GM08714 (cell line): ENCODE results near the gene GALNTL6.
"Not testable (repeated sequence)": the region's sequence is repeated elsewhere in the genome, so short reads cannot be mapped to it uniquely, and the experiment has no call there.

Source experiments
- H3K4me3 ChIP-seq: fragments of 200-500 bp; sonication (Bioruptor generic); 2 replicates; pipeline ENCODE4 v1.5.1; 2014; ENCODE audit warnings: mild to moderate bottlenecking, low read length, inconsistent platforms
- ZNF274 ChIP-seq: IDR thresholded peaks from 2 replicates; pipeline ENCODE4 v1.6.1; 2012; ENCODE audit warnings: mild to moderate bottlenecking, low read depth, low read length

Gene GALNTL6

DNA sequence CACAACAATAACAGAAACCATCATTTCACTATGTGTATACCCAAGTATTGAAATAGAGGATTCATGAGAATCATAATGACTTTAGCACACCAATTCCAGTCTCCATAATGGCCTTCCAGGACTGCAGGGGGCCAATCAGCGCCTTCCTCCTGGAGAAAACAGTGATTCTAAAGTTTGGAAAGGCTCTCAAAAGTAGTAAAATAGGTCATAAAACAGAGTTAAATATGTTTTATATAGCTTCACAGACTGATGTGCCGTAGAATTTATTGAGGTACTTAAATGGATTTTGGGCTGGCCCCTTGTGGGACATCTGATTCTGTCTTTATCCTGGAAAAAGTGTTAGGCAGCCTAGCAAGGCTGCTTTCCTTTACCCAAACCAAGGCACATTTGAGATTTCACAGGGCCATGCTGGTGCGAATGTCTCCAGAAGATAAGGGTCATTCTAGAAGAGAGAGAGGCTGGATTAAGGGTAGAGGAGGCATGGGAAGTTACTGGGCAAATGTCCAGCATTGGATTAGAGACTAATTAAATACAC lies 543.9 kb downstream of the GALNTL6 start:
- no peak for TF ChIP-seq ZNF274
- no peak overlapping the region for H3K4me3 ChIP-seq

DNA sequence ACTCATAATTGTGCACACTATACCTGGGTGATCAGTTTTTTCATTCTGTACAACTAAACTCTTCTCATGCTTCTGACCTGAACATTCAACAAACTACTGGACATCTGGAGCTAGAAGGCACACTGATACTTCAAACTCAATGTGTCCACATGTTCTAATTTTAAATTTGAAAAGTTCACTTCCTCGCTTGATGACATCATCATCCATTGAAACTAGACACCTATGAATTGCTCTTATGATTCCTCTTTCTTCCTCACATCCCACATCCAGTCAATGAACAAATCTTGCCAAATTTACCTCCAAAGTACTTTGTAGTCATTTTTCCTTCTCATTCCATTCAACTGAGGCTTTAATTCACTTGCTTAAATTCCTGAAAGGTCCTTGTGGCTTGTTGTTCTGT lies 549.4 kb downstream of the GALNTL6 start:
- no peak overlapping the region for H3K4me3 ChIP-seq
- TF ChIP-seq ZNF274: no peak

DNA sequence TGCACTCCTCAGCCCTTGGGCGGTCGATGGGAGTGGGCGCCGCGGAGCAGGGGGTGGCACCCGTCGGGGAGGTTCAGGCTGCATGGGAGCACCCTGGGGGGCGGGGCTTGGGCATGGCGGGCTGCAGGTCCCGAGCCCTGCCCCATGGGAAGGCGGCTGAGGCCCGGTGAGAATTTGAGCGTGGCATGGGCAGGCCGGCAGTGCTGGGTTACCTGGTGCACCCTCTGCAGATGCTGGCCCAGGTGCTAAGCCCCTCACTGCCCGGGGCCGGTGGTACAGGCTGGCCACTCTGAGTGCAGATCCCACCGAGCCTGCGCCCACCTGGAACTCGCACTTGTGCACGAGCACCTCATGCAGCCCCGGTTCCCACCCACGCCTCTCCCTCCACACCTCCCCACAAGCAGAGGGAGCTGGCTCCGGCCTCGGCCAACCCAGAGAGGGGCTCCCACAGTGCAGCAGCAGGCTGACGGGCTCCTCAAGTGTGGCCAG lies 556.3 kb downstream of the GALNTL6 start:
- H3K4me3 ChIP-seq: no peak overlapping the region
- TF ChIP-seq ZNF274: no peak

DNA sequence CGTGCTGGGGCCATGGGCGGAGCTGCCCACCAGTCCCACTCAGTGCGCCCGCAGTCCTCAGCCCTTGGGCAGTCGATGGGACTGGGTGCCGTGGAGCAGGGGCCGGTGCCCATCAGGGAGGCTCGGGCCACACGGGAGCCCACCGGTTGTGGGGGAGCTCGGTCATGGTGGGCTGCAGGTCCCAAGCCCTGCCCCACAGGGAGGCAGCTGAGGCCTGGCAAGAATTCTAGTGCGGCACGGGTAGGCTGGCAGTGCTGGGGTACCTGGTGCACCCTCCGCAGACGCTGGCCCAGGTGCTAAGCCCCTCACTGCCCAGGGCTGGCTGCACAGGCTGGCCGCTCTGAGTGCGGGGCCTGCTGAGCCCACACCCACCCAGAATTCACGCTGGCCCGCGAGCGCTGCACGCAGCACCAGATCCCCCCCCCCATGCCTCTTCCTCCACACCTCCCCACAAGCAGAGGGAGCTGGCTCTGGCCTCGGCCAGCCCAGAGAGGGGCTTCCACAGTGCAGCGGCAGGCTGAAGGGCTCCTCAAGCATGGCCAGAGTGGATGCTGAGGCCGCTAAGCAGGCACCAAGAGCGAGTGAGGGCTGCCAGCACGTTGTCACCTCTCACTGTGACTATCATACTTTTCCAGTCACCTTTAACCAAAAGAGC lies 564.4 kb downstream of the GALNTL6 start:
- no peak overlapping the region for H3K4me3 ChIP-seq
- TF ChIP-seq ZNF274: no peak

DNA sequence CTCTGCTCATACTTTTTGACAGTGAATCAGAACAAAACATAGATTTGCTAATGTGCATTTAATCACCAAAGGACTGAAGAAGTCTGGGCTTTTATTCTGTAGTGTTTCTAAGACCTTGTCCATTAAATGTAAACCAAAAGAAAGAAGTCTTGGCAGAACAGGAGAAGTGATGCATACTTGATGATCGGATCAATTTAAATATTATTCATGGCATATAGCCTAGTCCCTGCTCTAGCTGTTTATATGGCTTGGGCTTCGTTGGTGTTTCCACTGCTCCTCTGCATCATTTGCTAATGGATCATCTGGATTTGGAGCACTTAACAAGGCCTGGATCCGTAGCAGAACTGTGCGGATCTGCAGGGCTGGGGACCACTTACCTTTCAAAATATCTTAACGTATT lies 566.6 kb downstream of the GALNTL6 start:
- no peak overlapping the region for H3K4me3 ChIP-seq
- TF ChIP-seq ZNF274: no peak

DNA sequence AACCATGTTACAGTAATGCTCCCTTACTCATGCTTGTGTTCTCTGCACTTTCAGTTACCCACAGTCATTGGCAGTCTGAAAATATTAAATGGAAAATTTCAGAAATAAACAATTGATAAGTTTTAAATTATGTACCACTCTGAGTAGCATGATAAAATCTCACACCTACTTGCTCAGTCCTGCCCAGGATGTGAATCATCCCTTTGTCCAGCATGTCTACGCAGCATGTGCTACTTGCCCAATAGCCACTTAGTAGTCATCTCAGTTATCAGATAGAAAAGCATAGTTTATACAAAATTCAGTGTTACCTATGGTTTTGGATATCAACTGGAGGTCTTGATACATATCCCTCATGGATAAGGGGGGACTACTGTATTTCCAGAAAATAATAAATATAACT lies 577.1 kb downstream of the GALNTL6 start:
- TF ChIP-seq ZNF274: no peak
- H3K4me3 ChIP-seq: no peak overlapping the region

DNA sequence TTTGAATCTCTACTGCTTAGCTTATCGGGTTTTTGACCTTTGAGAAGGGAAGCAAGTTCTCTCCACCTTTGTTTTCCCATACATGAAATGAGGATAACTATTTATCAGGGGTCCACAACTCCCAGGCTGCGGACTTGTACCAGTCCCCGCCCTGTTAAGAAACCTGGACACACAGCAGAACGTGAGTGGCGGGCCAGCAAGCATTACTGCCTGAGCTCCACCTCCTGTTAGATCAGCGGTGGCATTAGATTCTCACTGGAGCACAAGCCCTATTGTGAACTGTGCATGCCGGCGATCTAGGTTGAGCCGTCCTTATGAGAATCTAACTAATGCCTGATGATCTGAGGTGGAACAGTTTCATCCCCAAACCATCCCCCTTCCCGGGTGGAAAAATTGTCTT lies 579.5 kb downstream of the GALNTL6 start:
- TF ChIP-seq ZNF274: no peak
- no peak overlapping the region for H3K4me3 ChIP-seq

DNA sequence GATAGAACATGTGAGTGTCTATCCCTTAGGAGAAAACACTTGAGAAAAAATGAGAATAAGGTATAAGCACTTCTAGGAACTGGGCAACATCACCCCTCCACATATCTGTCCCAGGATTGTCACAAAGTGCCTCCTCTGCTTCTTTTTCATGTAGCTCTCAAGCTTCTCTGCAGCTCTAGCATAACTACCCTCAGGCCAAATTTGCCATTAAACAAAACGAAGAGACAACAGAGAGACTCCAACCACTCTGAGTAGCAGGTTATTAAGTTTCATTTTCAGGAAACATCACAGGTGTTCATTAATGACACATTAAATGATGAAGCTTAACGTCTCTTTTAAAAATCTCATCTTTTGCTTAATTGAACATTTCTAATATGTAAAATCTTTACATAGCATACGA lies 580.0 kb downstream of the GALNTL6 start:
- TF ChIP-seq ZNF274: no peak
- no peak overlapping the region for H3K4me3 ChIP-seq

DNA sequence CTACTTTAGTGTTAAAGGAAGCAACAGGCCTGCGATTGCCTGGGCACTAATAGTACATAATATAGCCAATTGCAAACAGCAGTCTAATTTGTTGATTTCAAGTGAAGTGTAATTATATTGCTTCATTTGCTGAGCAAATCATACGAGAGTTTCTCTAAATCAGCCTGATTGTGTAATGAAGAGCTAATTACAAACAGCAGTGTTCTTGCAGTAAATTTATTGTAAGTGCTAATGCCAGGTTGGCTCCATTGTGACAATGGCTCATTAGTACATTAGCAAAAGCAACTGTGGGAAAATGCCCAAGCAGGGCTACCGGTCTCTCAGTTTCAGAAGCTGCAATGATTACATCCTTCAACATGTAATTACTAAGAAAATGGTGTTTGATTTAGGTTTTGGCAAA lies 591.5 kb downstream of the GALNTL6 start:
- no peak overlapping the region for H3K4me3 ChIP-seq
- no peak for TF ChIP-seq ZNF274

DNA sequence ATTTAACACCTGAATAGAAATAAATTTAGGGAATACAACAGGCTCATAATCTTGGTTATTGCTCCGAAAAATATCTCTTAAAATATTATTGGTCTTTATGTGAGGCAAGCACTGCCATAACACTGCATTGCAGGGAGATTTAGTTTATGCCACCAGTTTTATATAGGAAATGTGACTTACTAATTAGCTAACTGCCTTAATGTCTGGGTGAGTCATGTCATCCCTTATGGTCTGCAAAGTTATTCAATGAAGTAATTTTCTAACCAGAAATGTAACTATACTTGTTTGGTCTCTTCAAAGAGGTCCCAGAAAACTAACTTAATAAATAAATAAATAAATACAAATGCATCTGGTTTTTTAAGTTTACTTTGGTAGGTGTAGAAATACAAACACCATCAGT lies 597.2 kb downstream of the GALNTL6 start:
- H3K4me3 ChIP-seq: no peak overlapping the region
- TF ChIP-seq ZNF274: no peak

DNA sequence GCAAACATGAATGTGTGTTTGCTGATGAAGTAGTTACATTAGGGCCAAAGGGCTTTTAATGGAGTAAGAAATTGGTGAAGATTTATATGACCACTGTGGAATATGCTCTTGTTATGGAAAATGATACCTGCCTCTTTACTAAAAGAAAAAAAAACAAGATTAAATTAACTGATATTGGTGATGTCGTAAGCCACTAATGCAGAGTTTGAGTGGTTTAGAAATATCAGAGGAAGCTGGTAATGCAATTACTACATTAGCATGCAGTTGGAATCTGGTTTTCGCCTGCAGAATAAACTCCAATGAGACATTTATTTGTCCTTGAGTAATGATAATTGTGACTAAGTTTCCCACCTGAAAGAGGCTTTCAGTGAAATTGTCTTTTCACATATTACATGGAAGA lies 597.9 kb downstream of the GALNTL6 start:
- H3K4me3 ChIP-seq: no peak overlapping the region
- no peak for TF ChIP-seq ZNF274

DNA sequence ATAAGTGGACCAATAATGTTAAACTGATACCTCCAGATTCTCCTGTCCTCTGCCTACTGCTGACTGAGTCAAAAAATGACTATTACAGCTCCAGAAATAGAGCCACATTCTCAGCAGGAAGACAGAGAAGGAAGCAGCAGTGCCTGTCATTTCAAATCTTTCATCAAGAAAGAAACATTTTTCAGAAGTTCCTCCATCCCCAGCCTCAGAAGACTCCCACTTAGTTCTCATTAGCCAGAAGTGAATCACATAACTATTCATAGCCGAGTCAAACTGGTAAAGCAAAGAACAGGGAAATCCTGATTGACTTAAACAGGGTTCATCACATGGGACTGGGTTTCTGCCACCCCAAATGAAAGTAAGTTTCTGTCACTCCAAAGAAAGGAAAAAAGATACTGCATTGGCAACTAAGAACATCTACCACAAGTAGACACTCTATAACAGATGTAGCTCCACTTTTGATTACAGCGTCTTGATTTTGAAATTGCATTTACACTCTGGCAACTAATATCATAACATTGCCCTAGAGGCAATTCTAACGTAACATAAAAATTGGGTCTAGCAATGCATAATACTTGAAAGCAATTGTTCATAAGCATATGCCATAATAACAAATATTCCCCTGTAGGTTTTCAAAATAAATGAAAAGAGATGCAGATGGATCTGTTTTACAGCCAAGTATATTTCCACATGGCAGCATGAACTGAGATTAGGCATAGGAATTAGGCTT lies 599.8 kb downstream of the GALNTL6 start:
- no peak overlapping the region for H3K4me3 ChIP-seq
- no peak for TF ChIP-seq ZNF274

DNA sequence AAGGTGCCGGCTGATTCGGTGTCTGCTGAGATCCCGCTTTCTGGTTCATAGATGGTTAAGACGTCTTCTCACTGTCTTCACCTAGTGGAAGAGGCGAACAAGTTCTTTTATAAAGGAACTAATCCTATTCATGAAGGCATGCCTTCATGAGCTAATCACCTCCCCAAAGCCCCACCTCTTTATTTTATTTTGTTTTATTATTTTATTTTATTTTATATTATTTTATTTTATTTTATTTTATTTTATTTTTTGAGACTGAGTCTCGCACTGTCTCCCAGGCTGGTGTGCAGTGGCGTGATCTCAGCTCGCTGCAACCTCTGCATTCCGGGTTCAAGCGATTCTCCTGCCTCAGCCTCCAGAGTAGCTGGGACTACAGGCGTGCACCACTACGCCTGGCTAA lies 615.8 kb downstream of the GALNTL6 start:
- H3K4me3 ChIP-seq: not testable (repeated sequence)

DNA sequence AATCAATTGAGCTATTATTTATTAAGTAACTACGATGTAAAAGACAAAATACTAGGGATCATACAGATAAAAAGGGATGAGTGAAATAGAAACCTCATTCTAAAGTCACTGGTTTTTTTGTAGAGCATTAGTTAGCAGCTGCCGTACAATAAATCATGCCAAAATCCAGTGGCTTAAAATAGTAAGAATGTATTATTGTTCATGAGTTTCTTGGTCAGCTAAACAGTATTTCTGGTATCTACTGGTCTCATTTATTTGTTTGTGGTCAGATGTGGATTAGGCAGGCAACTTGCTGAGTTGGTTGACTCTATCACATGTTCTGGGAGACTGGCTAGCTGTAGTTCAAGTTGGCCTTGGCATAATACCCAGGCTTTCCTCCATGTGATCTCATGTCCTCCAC lies 667.3 kb downstream of the GALNTL6 start:
- no peak for TF ChIP-seq ZNF274
- no peak overlapping the region for H3K4me3 ChIP-seq

DNA sequence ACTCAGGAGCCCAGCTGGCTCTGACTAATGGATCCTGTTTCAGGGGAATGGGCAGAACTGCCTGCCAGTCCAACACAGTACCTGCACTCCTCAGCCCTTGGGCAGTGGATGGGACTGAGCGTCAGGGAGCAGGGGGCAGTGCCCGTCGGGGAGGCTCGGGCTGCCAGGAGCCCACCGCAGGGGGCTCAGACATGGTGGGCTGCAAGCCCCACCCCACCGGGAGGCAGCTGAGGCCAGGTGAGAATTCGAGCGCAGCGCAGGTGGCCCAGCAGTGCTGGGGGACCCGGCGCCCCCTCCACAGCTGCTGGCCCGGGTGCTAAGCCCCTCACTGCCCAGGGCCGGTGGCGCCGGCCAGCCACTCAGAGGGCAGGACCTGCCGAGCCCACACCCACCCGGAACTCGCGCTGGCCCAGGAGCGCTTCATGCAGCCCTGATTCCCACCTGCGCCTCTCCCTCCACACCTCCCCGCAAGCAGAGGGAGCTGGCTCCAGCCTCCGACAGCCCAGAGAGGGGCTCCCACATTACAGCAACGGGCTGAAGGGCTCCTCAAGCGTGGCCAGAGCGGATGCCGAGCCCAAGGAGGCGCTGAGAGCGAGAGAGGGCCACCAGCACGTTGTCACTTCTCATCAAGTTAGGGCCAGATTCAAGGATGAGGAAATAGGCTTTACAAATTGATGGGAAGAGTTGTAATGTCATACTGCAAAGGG lies 668.8 kb downstream of the GALNTL6 start:
- no peak for TF ChIP-seq ZNF274
- H3K4me3 ChIP-seq: no peak overlapping the region
